ENCODE data around the gene HSDL2.
"Not testable (repeated sequence)": the region's sequence is repeated elsewhere in the genome, so short reads cannot be mapped to it uniquely, and the experiment has no call there.

The HSDL2 gene

DNA sequence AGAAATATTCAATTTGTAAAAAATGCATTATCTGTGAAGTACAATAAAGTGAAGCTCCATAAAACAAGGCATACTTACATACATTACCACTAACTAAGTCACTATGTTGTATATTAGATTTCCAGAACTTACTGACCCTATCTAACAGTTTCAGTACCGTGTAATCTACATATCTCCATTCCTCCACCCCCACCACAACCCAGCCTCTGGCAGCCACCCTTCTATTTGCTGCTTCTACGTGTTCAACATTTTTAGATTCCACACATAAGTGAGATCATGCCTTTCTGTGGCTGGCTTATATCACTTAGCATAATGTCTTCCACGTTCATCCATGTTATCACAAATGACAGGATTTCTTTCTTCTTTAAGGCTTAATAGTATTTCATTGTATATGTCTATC, 15.1 kb upstream of the HSDL2 start:
- in situ Hi-C loops (cut with MboI; ENCODE audit: low sequenced_read_pairs), result loop anchor here (10.0 to 25.0 kb wide), 2 partner anchors 270 to 602 kb away; no protein-coding TSS in a partner anchor

GRCh38 chr9:112365257-112365656, 14.7 kb upstream of the HSDL2 start:
- in situ Hi-C loops (cut with MboI; ENCODE audit: low sequenced_read_pairs), result loop anchor here (10.0 to 25.0 kb wide), 2 partner anchors 270 to 603 kb away; no protein-coding TSS in a partner anchor

- in situ Hi-C loops (cut with MboI; ENCODE audit: low sequenced_read_pairs), result loop anchor here (10.0 to 25.0 kb wide), 2 partner anchors 272 to 604 kb away; no protein-coding TSS in a partner anchor
Observed at GRCh38 chr9:112366591-112366990, 13.3 kb upstream of the HSDL2 start.

DNA sequence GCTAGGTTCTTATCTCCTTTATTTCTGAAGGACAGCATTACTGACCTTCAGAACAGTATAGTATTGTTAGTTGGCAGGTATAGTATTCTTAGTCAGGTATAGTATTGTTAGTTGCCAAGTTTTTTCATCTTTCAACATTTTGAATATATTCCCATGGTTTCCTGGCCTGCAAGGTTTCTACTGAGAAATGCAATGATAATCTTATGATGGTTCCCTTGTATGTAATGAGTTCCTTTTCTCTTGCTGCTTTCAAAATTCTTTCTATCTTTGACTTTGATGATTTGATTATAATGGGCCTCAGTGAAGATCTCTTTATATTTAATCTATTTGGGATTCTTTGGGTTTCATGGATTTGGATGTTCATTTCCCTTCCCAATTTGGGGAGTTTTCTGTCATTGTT, 12.4 kb upstream of the HSDL2 start:
- in situ Hi-C loops (cut with MboI; ENCODE audit: low sequenced_read_pairs), result loop anchor here (10.0 to 25.0 kb wide), 2 partner anchors 273 to 605 kb away; no protein-coding TSS in a partner anchor

GRCh38 chr9:112369817-112370216, 10.1 kb upstream of the HSDL2 start:
- in situ Hi-C loops (cut with MboI; ENCODE audit: low sequenced_read_pairs), result loop anchor here (10.0 to 25.0 kb wide), 2 partner anchors 275 to 608 kb away; no protein-coding TSS in a partner anchor

- in situ Hi-C loops (cut with MboI; ENCODE audit: low sequenced_read_pairs), result loop anchor here (25.0 kb wide), 1 partner anchor 609 kb away; no protein-coding TSS in a partner anchor
Observed at GRCh38 chr9:112371060-112371459, 8.8 kb upstream of the HSDL2 start.

DNA sequence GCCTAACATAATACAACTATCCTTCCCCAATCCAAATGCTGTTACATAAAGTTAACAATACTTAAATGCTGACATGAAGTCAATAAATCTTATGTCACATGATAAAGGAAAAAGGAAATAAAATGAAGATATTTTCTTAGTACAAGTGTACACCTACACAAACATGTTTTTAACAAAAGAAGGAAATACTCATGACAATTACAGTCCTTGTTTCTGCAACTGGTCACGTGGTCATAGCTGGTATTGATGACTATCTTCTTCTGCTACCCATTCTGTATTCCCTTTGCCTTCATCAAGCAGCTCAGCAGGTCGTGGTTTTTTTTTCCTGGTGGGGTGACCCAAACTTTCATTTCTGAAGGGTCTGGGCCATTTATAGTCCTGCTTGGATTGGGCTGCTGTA, 6.2 kb upstream of the HSDL2 start:
- in situ Hi-C loops (cut with MboI; ENCODE audit: low sequenced_read_pairs), result loop anchor here (25.0 kb wide), 1 partner anchor 611 kb away; no protein-coding TSS in a partner anchor

- in situ Hi-C loops (cut with MboI; ENCODE audit: low sequenced_read_pairs), result loop anchor here (25.0 kb wide), 1 partner anchor 612 kb away; no protein-coding TSS in a partner anchor
Observed at GRCh38 chr9:112374232-112374631, 5.7 kb upstream of the HSDL2 start.

GRCh38 chr9:112375361-112375760, 4.5 kb upstream of the HSDL2 start:
- in situ Hi-C loops (cut with MboI; ENCODE audit: low sequenced_read_pairs), result no loop called here

- in situ Hi-C loops (cut with MboI; ENCODE audit: low sequenced_read_pairs), result no loop called here
Observed at GRCh38 chr9:112377087-112377486, 2.8 kb upstream of the HSDL2 start.

- in situ Hi-C loops (cut with MboI; ENCODE audit: low sequenced_read_pairs), result no loop called here
Observed at GRCh38 chr9:112377684-112378327, 2.1 kb upstream of the HSDL2 start.

DNA sequence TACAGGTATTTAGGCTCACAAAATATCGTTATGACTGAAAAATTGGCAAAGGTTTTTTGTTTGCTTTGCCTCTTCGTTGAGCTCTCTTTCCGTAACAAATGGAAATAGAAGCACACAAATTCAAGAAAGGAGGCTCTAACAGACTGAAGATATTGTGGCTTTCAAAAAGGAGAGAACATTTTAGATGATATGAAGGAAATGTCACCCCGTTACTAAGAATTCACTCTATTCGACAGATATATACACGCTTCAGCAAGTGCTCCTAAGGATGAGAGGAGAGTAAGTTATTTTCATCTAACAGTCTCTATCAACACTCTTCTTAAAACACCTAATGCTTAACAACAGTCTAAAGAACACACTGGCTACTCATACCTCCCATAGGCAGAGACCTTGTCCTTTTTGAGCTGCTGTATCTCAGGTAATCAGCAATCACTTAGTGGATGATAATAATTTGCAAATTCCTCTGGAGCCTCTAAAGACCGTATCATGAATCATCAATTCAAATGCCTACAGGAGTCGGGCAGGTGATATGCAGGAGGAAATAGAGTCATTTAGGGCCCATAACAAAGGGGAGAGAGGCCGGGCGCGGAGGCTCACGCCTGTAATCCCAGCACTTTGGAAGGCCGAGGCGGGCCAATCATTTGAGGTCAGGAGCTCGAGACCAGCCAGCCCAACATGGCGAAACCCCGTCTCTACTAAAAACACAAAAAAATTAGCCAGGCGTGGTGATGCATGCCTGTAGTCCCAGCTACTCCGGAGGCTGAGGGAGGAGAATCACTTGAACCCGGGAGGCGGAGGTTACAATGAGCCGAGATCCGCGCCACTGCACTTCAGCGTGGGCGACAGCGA, 1.4 kb upstream of the HSDL2 start:
- in situ Hi-C loops (cut with MboI; ENCODE audit: low sequenced_read_pairs), result no loop called here

GRCh38 chr9:112379177-112380101, 469 bp upstream of the HSDL2 start:
- in situ Hi-C loops (cut with MboI; ENCODE audit: low sequenced_read_pairs), result no loop called here

DNA sequence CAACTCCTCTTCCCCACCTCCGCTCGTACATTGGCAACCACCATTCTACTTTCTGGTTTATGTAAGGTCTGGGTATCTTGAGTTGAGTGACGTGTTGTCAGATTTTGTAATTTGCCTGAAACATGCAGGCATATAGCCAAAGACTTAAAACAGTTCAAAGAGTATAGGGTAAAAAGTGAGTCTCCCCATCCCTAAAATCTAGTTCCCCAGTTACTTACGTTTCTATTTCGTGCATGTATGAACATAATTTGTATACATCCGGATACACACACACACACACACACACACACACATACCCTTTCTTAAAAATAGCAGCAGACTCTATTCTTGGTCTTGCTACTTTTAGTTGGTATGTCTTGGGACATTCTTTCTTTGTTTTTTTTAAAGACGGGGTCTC, 915 bp downstream of the HSDL2 start:
- in situ Hi-C loops (cut with MboI; ENCODE audit: low sequenced_read_pairs), result no loop called here

DNA sequence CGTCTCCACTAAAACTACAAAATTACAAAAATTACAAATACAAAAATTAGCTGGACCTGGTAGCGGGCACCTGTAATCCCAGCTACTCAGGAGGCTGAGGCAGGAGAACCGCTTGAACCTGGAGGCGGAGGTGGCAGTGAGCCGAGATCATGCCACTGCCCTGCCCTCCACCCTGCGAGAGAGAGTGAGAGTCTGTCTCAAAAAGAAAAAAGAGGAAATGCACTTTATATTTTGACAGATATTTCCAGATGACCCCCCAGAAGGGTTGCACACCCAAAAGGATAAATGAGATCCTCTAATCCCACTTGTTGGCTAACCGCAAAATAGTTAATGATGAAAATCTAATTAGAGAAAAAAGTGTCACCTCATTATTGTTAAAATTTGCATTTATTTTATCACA, 2.2 kb downstream of the HSDL2 start:
- in situ Hi-C loops (cut with MboI; ENCODE audit: low sequenced_read_pairs), result no loop called here

GRCh38 chr9:112382501-112383364, 2.8 kb downstream of the HSDL2 start:
- in situ Hi-C loops (cut with MboI; ENCODE audit: low sequenced_read_pairs), result no loop called here

DNA sequence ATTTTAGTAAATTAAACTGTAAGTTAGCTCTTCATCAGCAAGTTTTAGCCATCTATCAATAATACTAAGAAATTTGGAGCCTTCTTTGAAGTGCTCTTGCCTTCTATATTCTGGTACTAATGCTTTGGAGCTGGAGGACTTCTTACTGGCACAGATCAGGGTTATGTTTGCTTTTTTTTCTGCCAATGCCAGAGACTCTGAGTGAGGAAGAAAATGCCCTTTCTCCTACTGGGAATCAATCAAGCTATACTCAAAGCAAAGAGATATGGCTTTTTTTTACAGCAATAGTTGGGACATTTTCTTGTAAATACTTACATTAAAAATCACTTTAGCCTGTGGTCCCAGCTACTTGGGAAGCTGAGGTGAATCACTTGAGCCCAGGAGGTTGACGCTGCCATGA, 4.3 kb downstream of the HSDL2 start:
- in situ Hi-C loops (cut with MboI; ENCODE audit: low sequenced_read_pairs), result no loop called here

DNA sequence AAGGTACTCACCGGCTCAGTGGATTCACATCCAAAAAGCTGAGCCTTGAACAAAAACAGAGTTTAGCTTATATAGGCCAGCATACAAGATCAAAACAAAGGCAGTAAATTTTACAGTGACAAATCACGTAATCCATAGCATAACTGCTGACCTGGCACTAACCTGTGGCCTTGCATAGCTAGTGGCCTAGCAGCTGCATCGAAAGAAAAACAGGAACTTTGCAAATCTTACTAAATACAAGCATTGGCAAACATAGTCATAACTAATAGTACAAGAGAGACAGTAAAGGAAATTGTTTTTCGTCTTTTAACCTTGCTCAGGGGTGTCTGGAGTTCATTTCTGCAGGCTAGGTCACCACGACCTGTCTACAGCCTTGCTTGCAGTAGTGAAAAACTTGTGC, 4.8 kb downstream of the HSDL2 start:
- in situ Hi-C loops (cut with MboI; ENCODE audit: low sequenced_read_pairs), result no loop called here

GRCh38 chr9:112387115-112387514, 7.2 kb downstream of the HSDL2 start:
- in situ Hi-C loops (cut with MboI; ENCODE audit: low sequenced_read_pairs), result no loop called here

DNA sequence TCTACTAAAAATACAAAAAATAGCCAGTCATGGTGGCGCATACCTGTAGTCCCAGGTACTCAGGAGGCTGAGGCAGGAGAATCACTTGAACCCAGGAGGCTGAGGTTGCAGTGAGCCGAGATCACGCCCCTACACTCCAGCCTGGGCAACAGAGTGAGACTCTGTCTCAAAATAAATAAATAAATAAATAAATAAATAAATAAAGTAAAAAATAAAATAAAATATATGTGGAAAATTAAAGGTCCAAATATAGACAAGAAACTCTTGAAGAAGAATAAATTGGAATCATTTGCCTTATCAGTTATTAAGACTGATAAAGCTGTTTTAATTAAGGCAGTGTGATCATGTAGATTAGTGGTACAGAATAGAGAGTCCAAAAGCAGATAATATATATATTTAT, 10.0 kb downstream of the HSDL2 start:
- in situ Hi-C loops (cut with MboI; ENCODE audit: low sequenced_read_pairs), result not testable (repeated sequence)

All from HL-60/S4 treated with retinoic acid at 250 ng/mL for 4 days and 3 days (cell line).